ENCODE results near the gene FMN1.

GRCh38 chr15:32766101-32766500 is 428.4 kb downstream of the FMN1 start:
- TF ChIP-seq CTCF (IDR thresholded peaks at IDR 0.05 in 4 of 5, conservative IDR thresholded peaks at IDR 0.05 in 1 of 5) = no peak
- TF ChIP-seq POLR2A (IDR thresholded peaks at IDR 0.05) = no peak

Data from gastrocnemius medialis (tissue), 4 donors.